K562 (cell line): ENCODE results near the gene UBL3. TPM values are rescaled to one million over a fixed set of nuclear protein-coding genes. Genes with fewer than 3 reads are reported as not detected.

Experiments used
- ATAC-seq: fragments of 200-7000 bp; cut with Tn5 transposase; 3 replicates; pipeline ENCODE4 v1.9.1; 2020; ENCODE audit warnings: moderate library complexity
- BruUV-seq: library from RNA; stranded (reverse); fragments of 400-500 nt; replicated peaks from 2 replicates; lab custom pipeline; 2021; lab: Mats Ljungman, UMichigan
- CTCF ChIA-PET: fragments of 300-600 bp; formaldehyde crosslinking; extraction: SDS; loops from one replicate; lab custom pipeline; 2021; ENCODE audit warnings: low intra/inter-chr PET ratio; lab: Yijun Ruan, JAX
- POLR2A ChIA-PET: fragments of 300-600, 350-650 bp; sonication (Branson Sonifier 250); formaldehyde crosslinking; extraction: SDS; loops from one replicate; lab custom pipeline; 2021; ENCODE audit warnings: antibody characterized with exemption, inconsistent platforms; lab: Yijun Ruan, JAX
- DNase-seq, 4 experiments: peaks; one replicate each; pipeline versions ENCODE4 v3.0.0 to v3.0.0-alpha.2; 2011 to 2018; ENCODE audit warnings: low spot score in 3 of 4, mixed read lengths in 3 of 4; ENCODE audit errors: extremely low read depth in 1 of 4
- FAIRE-seq: peaks from 2 replicates; lab custom pipeline; 2011; peaks lifted over from hg19 to GRCh38; lab: Jason Lieb, UNC
- H2AFZ ChIP-seq: 2 replicates; pipeline ENCODE4 v1.6.0; 2011; ENCODE audit warnings: low read depth, low read length, control low read depth, inconsistent platforms
- H3K27ac ChIP-seq: fragments of 200-600 bp; 3 replicates; pipeline ENCODE4 v1.8.0; 2011; ENCODE audit warnings: low read depth, mild to moderate bottlenecking, control low read depth, inconsistent platforms, low read length, moderate library complexity, mixed read lengths; ENCODE audit errors: extremely low read depth
- H3K27me3 ChIP-seq, 2 experiments: fragments of 300-600 bp in 1 of 2; 2 replicates in 1 of 2; 3 replicates in 1 of 2; pipeline versions ENCODE4 v1.6.0 to v1.8.0; 2011; ENCODE audit warnings: inconsistent platforms in 2 of 2, low read length in 2 of 2, mild to moderate bottlenecking in 1 of 2, mixed read lengths in 1 of 2, moderate library complexity in 1 of 2; ENCODE audit not compliant: control insufficient read depth in 2 of 2, insufficient read depth in 2 of 2
- H3K36me3 ChIP-seq: fragments of 300-600 bp; 3 replicates; pipeline ENCODE4 v1.8.0; 2011; ENCODE audit warnings: mild to moderate bottlenecking, low read length, inconsistent platforms; ENCODE audit not compliant: control insufficient read depth, insufficient read depth
- H3K4me1 ChIP-seq, 2 experiments: fragments of 200-600 bp in 1 of 2; replicated peaks in 1 of 2; 2 replicates in 1 of 2; 3 replicates in 1 of 2; pipeline versions ENCODE4 v1.5.1 to v1.8.0; 2011; ENCODE audit warnings: inconsistent platforms in 2 of 2, low read length in 2 of 2, mild to moderate bottlenecking in 1 of 2, mixed read lengths in 1 of 2, moderate library complexity in 1 of 2; ENCODE audit not compliant: control insufficient read depth in 2 of 2, insufficient read depth in 2 of 2
- H3K4me2 ChIP-seq: 2 replicates; pipeline ENCODE4 v1.6.1; 2011; ENCODE audit warnings: low read length, control low read depth, inconsistent platforms, mixed read lengths; ENCODE audit not compliant: insufficient read depth
- H3K4me3 ChIP-seq: fragments of 200-600 bp; sonication (generic), shearing (Covaris generic); 2 replicates; pipeline ENCODE4 v1.5.1; 2016; ENCODE audit warnings: control low read depth, inconsistent platforms
- H3K79me2 ChIP-seq: fragments of 200-600 bp; 3 replicates; pipeline ENCODE4 v1.8.0; 2011; ENCODE audit warnings: low read length, inconsistent platforms; ENCODE audit not compliant: control insufficient read depth, insufficient read depth
- H3K9ac ChIP-seq, 2 experiments: 2 replicates each; pipeline versions ENCODE4 v1.6.0 to v1.6.1; 2011; ENCODE audit warnings: low read depth in 2 of 2, low read length in 2 of 2, control low read depth in 1 of 2, inconsistent platforms in 1 of 2, mild to moderate bottlenecking in 1 of 2, mixed read lengths in 1 of 2; ENCODE audit not compliant: insufficient read depth in 1 of 2
- H3K9me1 ChIP-seq: one replicate; pipeline ENCODE4 v1.6.0; 2011; ENCODE audit warnings: inconsistent platforms, mild to moderate bottlenecking, low read length, moderate library complexity; ENCODE audit not compliant: control insufficient read depth, insufficient read depth
- H3K9me3 ChIP-seq: replicated peaks from 2 replicates; pipeline ENCODE4 v1.5.1; 2011; ENCODE audit warnings: low read depth, low read length, inconsistent platforms; ENCODE audit not compliant: control insufficient read depth, insufficient read depth
- H4K20me1 ChIP-seq: replicated peaks from 2 replicates; pipeline ENCODE4 v1.6.1; 2011; ENCODE audit warnings: low read length, inconsistent platforms, mixed read lengths; ENCODE audit not compliant: control insufficient read depth, insufficient read depth
- BCL6 ChIP-seq: fragments of 250-450 bp; sonication (Bioruptor Pico); IDR thresholded peaks from 2 replicates; pipeline ENCODE4 v1.4.0; 2020
- BRD9 ChIP-seq: fragments of 450-650 bp; IDR thresholded peaks from 2 replicates; pipeline ENCODE4 v1.6.1; 2018; ENCODE audit warnings: low read depth; ENCODE audit not compliant: partially characterized antibody
- CBFB ChIP-seq: sonication (generic); formaldehyde crosslinking; IDR thresholded peaks from 2 replicates; pipeline ENCODE4 v1.4.0; 2020; ENCODE audit warnings: mild to moderate bottlenecking, missing genetic modification reagents
- CBX2 ChIP-seq: fragments of 200-600 bp; sonication (generic); IDR thresholded peaks from one replicate; pipeline ENCODE4 v1.6.1; 2012; ENCODE audit warnings: mild to moderate bottlenecking, low read length, inconsistent platforms; ENCODE audit not compliant: insufficient read depth, poor library complexity, severe bottlenecking
- ETV1 ChIP-seq: fragments of 450-650 bp; conservative IDR thresholded peaks from 2 replicates; pipeline ENCODE4 v1.6.1; 2016; ENCODE audit warnings: missing genetic modification characterization, control low read depth, low read depth, missing compliant biosample characterization
- IRF2 ChIP-seq: sonication (generic); formaldehyde crosslinking; IDR thresholded peaks from 2 replicates; pipeline ENCODE4 v1.8.1; 2022; ENCODE audit warnings: mild to moderate bottlenecking, missing genetic modification reagents
- NCOA1 ChIP-seq: fragments of 450-650 bp; IDR thresholded peaks from 2 replicates; pipeline ENCODE4 v1.6.1; 2016; ENCODE audit warnings: low read depth
- PML ChIP-seq: IDR thresholded peaks from 2 replicates; pipeline ENCODE4 v1.6.1; 2012; ENCODE audit warnings: low read length, inconsistent platforms
- STAT5B ChIP-seq: fragments of 250-450 bp; sonication (Bioruptor Pico); IDR thresholded peaks from 2 replicates; pipeline ENCODE4 v1.8.0; 2021; ENCODE audit warnings: mild to moderate bottlenecking, inconsistent platforms
- TAF7 ChIP-seq: fragments of 450-650 bp; IDR thresholded peaks from 2 replicates; pipeline ENCODE4 v1.6.1; 2016; ENCODE audit warnings: missing genetic modification characterization, missing compliant biosample characterization
- ZKSCAN3 ChIP-seq: fragments of 250-450 bp; sonication (Bioruptor Pico); IDR thresholded peaks from 2 replicates; pipeline ENCODE4 v1.4.0; 2020
- ZNF134 ChIP-seq: fragments of 250-450 bp; sonication (Bioruptor Pico); conservative IDR thresholded peaks from 2 replicates; pipeline ENCODE4 v1.4.0; 2020
- WGBS: fragments of 100-300 bp; shearing (Covaris generic); methylation state at CpG from one replicate; pipeline ENCODE4 v1.1.6; 2016; ENCODE audit warnings: low coverage, mixed read lengths; ENCODE audit not compliant: insufficient coverage; ENCODE audit errors: missing lambda C conversion rate; 5-methylcytosine and 5-hydroxymethylcytosine counted together
- in situ Hi-C: fragments of 300-500 bp; cut with MboI; formaldehyde crosslinking; loops from 4 replicates; pipeline ENCODE4 v1.15.0; 2018; ENCODE audit warnings: inconsistent platforms, mixed read lengths
- intact Hi-C: fragments of 100-400 bp; cut with micrococcal nuclease; formaldehyde crosslinking; loops from 2 replicates; pipeline ENCODE4 v1.14.2; 2022
- polyA plus RNA-seq, 8 experiments: library from polyadenylated mRNA; depleted of rRNA in 4 of 8; stranded (reverse) in 5 of 8; unstranded in 3 of 8; fragments of >200 nt; fragmentation: Nextera tagmentation in 2 of 8; fragmentation: Illumina TruSeq in 1 of 8; extraction: Ambion mirVana in 2 of 8; extraction: Trizol in 1 of 8; gene quantifications; 2 replicates each; pipeline versions ENCODE4 v1.2.1 to v1.2.3, GENCODE V29; 2011 to 2014; ENCODE audit warnings: inconsistent platforms in 1 of 8, missing spikeins in 1 of 8
- total RNA-seq, 7 experiments: library from RNA; depleted of rRNA in 6 of 7; stranded (reverse); fragments of >200 nt in 6 of 7; fragmentation: Illumina TruSeq in 2 of 7; extraction: Trizol in 2 of 7; gene quantifications; 2 replicates each; pipeline versions ENCODE4 v1.2.1 to v1.2.3, GENCODE V29; 2011 to 2021; ENCODE audit warnings: low replicate concordance in 1 of 7
- TF ChIP-seq, protein P1 (sequence below): fragments of 250-450 bp; sonication (Bioruptor Pico); IDR thresholded peaks from 2 replicates; pipeline ENCODE4 v1.8.0; 2022; ENCODE audit warnings: inconsistent platforms, mild to moderate bottlenecking, moderate library complexity, borderline replicate concordance
- TF ChIP-seq, protein P2 (sequence below), 2 experiments: fragments of 450-650 bp; IDR thresholded peaks; 2 replicates each; pipeline ENCODE4 v1.6.1; 2016; ENCODE audit warnings: mild to moderate bottlenecking in 2 of 2, borderline replicate concordance in 1 of 2, low read depth in 1 of 2, moderate library complexity in 1 of 2

UBL3 gene
- total and polyA plus RNA-seq, 9 of the 15 experiments (the other 6 are each of a cell fraction or from before 2014, with no cell fraction given), result 0.64 to 2.4 (median 1.8) TPM

DNA sequence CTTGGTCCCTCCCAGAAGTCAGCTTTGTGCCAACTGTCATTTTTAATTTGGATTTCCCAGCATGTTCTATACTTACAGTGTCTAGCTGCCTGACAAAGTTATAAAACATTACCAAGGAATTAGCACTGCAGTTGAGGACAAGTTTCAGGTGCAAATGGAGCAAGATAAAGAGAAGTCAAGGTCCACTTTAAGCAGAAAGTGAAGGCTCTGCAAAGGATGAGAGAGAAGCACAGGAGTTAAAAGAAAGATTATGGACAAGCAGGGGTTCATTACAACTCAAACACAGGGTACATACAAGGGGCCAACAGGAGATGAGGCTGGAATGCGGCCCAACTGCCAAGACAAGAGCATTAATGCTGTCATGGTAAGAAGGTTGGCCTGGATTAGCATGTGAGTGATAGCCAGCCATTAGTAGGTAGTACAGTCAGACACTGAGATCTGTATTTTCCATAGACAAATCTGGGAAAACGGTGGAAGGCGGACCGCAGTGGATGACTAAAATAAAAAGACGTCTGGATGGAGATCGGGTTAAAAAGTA lies 17.6 kb downstream of the UBL3 start:
- in situ Hi-C loops (no loop called here), intact Hi-C loops (no loop called here)
- Histone ChIP-seq H3K27me3 (no peaks in the 10 kb centered on the region), H3K9ac (no peak overlapping the region), H3K4me3 (no peak overlapping the region), H3K27ac (no peak overlapping the region), H3K36me3 (no peaks in the 10 kb centered on the region), H3K4me1 (no peaks in the 10 kb centered on the region), H3K79me2 (no peaks in the 10 kb centered on the region), H4K20me1 (no peaks in the 10 kb centered on the region), H2AFZ (no peak overlapping the region), H3K4me2 (no peak overlapping the region), H3K9me3 (no peaks in the 10 kb centered on the region), H3K9me1 (no peaks in the 10 kb centered on the region)
- 6% methylated on average over 6 of the region's 6 CpGs for WGBS
- POLR2A ChIA-PET, result no interaction called here
- FAIRE-seq, result no peak
- no TSS peak for BruUV-seq
- no peak for DNase-seq
- ATAC-seq, result no peak
- CTCF ChIA-PET, result no interaction called here
- TF ChIP-seq PML, result no peak
- TF ChIP-seq ETV1 (tag), result no peak
- no peak for TF ChIP-seq TAF7
- no peak for TF ChIP-seq CBX2
- no peak for TF ChIP-seq CBFB
- TF ChIP-seq, protein P1, sequence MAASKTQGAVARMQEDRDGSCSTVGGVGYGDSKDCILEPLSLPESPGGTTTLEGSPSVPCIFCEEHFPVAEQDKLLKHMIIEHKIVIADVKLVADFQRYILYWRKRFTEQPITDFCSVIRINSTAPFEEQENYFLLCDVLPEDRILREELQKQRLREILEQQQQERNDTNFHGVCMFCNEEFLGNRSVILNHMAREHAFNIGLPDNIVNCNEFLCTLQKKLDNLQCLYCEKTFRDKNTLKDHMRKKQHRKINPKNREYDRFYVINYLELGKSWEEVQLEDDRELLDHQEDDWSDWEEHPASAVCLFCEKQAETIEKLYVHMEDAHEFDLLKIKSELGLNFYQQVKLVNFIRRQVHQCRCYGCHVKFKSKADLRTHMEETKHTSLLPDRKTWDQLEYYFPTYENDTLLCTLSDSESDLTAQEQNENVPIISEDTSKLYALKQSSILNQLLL (CRISPR knock-in tag), result no peak
- TF ChIP-seq NCOA1, result no peak
- no peak for TF ChIP-seq ZNF134 (CRISPR knock-in tag)
- TF ChIP-seq ZKSCAN3, result no peak
- no peak for TF ChIP-seq BCL6
- no peak for TF ChIP-seq BRD9
- no peak for TF ChIP-seq STAT5B
- TF ChIP-seq, protein P2, sequence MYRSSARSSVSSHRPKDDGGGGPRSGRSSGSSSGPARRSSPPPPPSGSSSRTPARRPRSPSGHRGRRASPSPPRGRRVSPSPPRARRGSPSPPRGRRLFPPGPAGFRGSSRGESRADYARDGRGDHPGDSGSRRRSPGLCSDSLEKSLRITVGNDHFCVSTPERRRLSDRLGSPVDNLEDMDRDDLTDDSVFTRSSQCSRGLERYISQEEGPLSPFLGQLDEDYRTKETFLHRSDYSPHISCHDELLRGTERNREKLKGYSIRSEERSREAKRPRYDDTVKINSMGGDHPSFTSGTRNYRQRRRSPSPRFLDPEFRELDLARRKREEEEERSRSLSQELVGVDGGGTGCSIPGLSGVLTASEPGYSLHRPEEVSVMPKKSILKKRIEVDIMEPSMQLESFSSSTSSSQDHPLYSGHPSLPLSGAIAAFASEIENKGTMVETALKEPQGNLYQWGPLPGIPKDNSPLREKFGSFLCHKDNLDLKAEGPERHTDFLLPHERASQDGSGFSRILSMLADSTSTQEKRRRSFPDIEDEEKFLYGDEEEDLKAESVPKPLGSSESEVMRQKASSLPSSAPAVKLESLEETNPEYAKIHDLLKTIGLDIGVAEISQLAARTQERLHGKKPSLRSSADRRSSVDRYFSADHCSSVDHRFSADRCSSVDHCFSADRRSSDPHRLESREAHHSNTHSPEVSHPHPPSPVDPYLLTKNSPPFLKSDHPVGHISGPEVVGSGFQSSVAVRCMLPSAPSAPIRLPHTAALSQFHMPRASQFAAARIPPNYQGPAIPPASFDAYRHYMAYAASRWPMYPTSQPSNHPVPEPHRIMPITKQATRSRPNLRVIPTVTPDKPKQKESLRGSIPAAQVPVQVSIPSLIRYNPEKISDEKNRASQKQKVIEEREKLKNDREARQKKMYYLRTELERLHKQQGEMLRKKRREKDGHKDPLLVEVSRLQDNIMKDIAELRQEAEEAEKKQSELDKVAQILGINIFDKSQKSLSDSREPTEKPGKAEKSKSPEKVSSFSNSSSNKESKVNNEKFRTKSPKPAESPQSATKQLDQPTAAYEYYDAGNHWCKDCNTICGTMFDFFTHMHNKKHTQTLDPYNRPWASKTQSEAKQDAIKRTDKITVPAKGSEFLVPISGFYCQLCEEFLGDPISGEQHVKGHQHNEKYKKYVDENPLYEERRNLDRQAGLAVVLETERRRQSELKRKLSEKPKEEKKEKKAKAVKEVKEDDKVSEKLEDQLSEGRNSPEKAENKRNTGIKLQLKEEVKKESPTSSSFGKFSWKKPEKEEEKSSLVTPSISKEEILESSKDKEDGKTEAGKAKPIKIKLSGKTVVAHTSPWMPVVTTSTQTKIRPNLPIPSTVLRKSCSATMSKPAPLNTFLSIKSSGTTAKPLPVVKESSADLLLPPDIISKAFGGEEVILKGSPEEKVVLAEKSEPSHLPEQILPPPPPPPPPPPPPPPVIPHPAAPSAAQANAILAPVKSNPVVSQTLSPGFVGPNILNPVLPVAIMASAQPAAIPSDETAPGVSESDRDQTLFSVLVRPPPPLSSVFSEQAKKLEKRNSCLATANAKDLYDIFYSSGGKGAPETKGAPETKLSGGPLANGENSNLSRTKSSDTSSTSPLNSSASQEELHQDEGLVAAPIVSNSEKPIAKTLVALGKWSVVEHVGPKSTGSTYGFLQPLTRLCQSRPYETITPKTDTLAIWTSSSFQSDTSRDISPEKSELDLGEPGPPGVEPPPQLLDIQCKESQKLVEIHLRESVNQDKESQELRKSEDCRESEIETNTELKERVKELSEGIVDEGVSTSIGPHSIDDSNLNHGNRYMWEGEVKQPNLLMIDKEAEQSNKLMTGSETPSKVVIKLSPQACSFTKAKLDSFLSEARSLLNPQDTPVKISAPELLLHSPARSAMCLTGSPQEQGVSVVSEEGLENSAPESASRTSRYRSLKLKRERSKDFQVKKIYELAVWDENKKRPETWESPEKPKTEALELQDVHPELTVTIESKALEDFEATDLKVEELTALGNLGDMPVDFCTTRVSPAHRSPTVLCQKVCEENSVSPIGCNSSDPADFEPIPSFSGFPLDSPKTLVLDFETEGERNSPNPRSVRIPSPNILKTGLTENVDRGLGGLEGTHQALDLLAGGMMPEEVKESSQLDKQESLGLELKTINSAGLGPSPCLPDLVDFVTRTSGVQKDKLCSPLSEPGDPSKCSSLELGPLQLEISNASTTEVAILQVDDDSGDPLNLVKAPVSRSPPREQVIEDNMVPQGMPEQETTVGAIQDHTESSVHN (IDR thresholded peaks at IDR 0.05; ENCODE audit: borderline replicate concordance in 1 of 2, low read depth in 1 of 2), result no peak
- no peak for TF ChIP-seq IRF2 (CRISPR knock-in tag)
